DMS153 (cell line): ENCODE results near the gene RNF207.

ENCODE experiments used
- DNase-seq: peaks from one replicate; lab custom pipeline; 2025; lab: John Stamatoyannopoulos, UW

The RNF207 gene

DNA sequence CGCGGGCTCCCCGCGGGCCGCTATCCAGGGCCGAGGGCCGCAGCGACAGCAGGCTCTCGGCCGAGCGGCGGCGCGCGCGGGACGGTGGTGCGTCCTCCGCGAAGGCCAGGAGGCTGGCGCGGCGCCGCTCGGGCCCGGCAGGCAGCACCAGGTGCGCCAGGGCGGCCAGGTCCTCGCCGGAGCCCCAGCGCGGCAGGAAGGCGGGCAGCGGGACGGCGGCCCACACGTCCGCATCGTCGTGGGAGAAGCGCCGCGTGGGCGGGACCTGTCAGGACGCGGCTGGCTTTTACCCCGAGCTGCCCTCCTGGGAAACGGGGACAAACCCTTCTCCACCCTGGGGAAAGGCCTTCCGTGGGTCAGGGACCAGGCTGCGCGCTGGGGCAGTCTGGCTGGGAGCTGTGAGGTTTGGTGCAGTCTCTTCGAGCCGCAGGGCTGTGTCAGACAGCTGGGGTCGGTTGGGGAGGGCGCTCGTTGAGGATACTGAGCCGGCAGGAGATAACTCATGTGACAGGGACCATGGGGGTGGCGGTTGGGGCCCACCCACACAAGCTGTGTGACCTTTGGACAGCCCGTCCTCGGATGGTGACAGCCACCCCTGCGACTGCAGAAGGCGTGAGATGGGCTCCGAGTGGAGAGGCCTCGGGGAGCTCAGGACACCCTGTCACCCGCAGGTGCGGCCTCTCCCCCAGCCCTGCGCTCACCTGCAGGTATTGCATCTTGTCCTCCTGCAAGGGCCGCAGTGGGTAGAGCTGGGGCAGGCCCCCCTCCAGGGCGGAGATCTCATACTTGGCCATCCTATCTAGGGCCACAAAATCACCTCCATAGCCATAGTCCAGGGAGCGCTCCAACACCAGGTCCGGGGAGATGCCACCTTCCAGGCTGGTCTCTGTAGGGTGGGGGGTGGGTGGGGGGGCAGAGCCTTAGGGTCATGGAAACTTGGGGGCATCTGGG, 44.1 kb downstream of the RNF207 start:
- DNase-seq = no peak

DNA sequence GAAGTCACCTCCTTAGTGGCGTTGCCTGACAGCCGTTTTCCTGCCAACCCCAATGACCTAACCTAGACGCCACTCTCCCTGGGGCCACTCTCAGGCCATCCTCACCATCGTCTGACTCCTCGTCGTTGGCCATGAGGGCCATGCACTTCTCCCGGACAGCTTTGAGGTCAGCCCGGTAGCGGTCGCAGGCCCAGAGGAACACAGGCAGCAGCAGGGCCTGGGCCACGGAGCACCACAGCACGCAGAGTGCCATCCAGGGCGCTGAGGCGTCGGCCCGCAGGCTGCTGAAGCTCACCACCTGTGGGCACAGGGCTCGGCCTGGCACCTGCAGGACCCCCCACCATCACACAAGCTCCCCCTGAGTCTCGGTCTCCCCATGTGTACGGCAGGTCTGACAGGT, 45.3 kb downstream of the RNF207 start:
- DNase-seq = no peak

DNA sequence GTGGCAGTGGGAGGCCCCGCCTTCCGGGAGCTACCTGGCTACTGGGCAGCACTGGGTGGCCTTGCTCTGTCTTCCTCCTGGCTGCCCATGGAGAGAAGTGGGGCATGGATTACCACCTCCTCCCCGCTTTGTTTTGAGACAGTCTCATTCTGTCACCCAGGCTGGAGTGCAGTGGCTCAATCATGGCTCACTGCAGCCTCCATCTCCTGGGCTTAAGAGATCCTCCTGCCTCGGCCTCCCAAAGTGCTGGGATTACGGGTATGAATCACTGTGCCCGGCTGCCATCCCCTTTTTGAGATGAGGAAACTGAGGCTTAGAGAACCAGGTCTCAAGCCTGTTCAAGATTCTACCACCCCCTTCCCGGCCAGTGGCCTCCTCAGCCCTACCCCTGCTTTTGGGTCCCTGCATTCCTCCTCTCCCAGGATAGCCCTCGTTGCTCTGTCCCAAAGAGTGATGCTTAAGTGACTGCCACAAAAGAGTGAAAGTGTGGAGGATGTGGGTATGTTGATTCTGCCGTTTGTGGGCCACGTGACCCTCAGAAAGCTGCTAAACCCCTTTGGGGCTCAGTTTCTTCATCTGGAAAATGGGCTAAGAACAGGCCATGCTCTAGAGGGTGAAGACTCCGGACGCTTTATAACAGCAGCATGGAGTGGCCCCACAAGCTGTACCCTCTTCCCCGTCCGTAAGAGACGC, 45.9 kb downstream of the RNF207 start:
- DNase-seq = no peak

DNA sequence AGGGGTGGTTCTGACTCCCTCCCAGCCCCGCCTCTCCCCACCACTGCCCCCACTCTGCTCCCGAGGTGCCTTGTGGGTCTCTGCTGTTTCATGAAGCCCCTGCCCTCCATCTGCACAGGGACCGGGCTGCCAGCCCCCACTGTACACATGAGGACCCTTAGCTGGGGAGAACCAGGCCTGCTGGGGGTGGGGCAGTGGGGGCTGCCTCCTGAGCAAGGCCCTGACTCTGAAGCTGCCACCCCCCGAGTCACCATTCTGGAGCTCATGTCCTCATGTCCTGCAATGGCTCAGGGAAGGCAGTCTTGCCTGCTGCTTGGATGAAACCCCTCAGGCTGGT, 46.4 kb downstream of the RNF207 start:
- no peak for DNase-seq

DNA sequence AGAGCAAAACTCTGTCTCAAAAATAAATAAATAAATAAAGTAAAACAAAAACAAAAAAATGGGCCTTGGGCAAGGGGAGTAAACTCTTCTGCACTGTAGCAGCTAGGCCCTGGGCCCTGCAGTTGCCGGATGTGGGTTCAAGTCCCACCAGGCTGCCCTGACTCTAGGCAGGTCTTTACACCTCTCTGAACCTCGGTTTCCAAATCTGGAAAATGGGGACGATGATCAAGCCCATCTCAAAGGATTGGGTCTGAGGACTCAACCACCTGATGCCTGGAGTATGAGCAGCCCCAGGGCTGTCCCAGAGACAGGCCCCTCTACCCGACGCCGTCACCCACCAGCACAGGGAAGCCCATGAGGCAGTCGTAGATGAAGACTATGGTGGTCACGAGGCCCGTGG, 47.5 kb downstream of the RNF207 start:
- no peak for DNase-seq

DNA sequence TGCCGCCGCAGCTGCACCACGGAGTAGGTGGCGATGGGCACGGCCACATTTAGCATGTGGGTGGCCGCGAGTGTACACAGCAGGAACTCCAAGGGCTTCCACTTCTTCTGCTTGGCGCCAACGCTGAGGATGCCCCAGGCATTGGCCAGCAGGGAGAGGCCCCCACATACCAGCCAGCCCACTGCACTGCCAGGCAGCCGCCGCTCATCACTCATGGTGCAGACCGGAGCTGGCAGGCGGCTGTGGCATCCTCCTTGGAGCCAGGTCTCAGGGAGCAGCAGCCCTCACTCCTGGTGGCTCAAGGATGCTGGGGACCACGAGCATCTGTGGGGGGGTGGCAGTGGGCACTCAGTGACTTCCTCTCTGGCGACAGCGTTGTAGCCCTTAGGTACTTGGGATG, 48.8 kb downstream of the RNF207 start:
- no peak for DNase-seq

DNA sequence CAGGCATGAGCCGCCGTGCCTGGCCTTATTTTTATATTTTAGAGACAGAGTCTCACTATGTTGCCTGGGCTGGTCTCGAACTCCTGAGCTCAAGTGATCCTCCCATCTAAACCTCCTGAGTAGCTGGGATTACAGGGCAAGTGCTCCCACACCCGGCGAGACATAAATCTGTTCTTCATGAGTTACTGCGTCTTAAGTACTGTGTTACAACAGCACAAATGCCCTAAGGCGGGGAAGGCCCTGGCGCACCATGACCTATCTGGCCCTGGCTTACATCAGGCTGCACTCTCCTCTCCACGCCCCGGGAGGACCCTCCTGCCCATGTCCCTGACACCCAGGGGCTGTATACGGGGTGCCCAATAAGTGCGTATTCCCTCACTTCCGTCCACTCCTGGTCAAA, 50.7 kb downstream of the RNF207 start:
- no peak for DNase-seq

DNA sequence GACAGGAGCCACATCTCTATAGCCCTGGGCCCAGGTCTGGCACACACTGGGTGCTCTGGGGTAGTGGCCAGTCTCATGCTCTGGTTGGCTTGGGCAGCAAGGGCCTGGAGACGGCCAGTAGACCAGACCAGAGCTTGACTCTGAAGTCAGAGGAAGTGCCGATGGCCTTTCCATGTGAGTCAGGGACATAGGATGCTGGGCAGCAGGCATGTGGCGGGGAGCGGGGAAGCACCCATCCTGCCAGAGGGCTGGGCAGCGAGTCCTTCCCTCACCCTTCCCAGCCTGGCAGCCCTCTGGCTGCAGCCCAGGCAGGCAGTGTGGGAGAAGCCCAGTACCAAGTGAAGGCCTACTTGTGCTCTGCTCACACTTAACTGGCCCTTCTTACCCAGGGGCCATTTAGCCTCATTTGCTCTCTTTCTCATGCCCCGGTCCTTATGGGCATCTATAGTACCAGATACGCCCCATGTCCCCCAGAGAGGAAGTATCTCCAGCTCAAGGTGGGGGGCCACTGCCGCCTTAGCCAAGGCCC, 51.7 kb downstream of the RNF207 start:
- no peak for DNase-seq

DNA sequence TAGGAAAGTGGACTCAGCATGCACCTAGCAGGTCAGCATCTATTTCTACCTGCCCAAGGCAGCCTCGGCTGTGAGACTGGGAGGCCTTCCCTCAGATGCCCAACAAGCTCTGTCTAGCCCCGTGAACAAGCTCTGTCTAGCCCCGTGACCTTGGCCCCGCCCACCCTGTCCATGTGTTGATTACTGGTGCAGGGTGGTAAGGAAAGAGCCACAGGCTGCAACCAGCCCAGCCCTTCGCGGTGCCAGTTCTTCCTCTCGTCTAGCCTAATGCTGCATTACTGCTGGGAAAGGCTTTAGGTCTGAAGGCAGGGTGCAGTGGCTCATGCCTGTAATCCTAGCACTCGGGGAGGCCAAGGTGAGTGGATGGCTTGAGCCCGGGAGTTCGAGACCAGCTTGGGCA, 52.8 kb downstream of the RNF207 start:
- no peak for DNase-seq

DNA sequence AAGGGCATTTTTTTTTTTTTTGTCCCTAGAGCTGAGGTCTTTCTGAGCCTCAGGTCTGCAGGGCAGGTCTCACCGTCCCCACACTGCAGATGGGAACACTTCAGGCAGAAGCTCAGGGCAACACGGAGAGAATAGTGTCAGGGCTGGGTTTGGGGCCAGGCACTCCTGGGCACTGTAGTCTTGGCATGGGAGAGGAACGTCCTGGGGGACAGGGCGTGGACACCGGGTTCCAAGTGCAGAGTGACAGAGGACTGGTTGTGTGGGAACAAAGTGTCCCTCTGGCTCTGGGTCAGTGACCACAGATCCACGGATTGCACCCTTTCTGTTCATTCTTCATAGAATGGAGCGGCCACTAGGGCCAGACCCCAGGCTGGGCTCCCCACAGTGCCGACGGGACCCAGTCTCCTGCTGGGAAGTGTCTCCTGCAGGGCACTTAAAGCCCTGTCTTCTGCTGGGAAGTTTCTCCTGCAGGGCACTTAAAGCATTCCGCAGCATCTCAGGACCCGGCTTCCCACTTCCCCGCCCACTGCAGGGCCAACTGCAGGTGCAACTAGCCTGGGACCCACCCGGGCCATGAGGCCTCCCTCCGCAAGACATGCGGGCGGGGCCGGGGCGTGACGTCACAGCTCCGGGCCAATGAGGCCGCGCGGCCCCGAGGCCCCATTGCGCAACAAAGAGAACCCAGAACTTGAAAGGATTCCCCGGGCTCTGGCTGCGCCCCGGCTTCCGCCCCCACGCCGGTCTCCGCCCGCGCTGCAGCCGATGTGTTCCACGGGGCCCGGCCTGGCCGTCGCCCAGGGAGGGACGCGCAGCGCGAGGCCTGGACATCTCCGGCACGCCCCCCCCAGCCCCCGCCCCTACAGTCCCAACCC, 53.8 kb downstream of the RNF207 start:
- peak; percentile 34 for DNase-seq

DNA sequence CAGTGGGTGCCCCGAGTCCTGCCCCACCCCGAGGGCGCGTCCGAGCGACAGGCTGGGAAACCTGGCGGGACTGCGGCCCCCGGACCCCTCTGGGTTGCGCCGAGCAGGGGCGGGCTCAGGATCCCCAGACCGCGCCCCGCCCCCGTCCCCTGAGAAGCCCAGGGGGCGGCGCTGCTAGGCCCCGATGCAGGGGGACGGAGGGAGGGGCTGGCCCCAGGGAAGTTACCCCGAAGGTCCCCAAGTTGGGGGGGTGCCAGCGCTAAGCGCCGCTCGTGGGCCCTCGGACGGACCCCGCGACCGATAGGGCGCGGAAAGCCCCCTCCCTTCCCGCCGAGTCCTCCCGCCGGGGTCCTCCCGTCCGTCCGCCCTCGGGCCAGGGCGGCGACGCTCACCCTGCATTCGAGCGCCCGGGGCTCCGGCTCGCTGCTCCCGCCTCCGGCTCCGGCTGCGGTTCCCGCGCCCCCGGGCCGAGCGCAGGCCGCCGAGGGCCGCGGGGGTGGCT, 54.6 kb downstream of the RNF207 start:
- no peak for DNase-seq

DNA sequence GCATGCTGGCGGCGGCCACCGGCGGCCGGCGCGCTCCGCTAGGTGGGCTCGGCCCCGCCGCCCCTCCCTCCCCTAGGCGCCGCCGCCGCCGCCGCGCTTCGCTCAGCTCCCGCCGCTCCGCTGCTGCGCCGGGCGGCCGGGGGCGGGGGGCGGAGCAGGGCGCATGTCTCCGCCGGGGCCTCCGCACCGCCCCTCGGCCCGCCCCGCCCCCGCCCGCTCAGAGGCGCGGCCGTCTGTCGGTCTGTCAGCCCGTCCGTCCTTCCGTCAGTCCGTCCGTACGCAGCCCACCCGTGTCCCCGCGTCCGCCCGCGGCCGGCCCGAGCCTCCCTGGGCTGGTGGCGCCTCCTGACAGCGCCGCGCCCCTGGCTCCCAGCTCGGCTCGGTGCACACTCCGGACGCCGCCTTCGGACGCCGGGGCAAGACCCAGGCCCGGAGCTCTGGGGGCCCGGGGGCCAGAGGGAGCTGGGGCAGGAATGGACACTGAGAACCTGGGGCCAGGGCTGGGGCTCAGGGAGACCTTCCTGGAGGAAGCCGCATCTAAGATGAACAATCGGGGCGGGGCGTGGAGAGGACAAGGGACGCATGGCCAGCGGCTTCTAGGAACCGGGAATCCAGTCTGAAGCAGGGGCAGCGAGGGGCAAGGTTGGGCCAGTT, 55.2 kb downstream of the RNF207 start, which contains the start of gene GPR153:
TSS of gene GPR153 (minus strand) at position 138 of the 654 bp plus-strand sequence. CDS start 6,193 bp downstream, outside the sequence.
- no peak for DNase-seq

DNA sequence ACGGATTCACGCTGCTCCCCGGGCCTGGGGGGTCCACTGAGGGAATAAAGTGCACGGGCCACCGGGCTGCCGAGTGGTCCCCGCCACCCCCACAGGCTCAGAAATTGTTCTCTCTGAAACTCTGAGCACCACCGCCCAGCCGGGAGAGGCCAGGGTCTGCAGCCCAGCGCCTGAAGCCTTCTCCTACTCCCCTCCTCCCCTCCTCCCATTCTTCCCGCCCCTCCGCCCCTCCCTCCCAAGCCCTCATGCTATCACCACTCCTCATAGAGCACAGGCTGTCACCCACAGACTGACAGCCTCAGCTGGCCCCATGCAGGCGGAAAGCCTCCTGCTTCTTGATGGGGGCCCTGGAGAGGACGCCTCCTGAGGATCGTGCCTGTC, 55.7 kb downstream of the RNF207 start:
- DNase-seq = no peak

DNA sequence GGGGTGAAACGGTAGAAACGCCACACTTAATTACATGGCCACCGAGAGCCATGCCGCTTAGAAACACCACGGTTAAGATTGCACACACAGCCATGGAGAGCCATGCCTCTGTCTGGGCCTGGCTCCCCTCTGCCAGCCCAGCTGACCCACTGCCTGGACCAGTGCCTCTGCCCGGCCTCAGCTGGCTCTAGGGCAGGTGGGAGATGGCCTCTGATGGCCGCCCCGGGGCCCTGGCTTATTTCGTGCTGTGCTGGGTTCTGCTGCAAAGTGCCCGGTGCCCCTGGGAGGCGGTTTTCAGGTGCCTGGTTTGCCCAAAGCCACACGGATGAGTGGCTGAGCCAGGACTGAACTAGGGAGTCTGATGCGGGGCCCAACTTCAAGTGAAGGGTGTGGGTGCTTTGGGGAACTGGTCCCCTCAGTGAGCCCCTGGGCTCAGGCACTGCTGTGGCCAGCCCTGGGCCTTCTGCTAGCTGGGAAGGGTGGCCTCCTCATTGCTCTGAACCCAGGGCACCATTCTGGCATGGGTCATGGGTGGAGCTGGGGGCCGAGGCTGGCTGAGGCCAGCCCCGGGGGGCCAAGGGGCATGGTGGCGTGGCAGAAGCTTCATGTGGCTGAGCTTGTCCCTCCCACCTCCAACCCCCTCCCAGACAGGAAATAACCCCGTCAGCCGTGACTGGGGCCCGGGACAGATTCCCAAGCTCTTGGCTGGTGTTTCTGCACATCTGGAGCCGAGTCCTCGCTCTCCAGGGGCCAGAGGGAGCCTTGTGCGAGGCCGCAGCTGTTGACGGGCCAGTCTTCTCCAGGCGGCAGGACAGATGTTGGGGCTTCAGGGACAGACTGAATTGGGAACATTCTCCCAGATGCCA, 56.9 kb downstream of the RNF207 start:
- DNase-seq = no peak

DNA sequence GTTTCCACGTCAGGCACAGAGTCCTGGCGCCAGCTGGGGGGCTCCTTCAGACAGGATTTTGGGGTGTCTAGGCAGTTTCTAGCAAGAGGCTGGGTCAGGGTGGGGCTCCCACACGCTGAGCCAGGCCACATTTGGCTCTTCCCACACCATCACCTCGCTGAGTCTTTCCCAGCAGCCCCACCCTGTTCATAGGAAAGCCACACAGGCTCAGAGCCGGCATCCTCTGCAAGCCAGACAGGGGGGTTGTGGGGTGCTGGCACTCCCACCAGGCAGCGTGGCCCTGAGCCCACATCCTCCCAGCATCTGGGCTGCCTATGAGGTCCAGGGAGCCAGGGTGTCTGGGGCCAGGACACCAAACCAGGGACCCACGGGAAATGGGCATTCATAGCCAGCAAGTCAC, 57.8 kb downstream of the RNF207 start:
- no peak for DNase-seq

DNA sequence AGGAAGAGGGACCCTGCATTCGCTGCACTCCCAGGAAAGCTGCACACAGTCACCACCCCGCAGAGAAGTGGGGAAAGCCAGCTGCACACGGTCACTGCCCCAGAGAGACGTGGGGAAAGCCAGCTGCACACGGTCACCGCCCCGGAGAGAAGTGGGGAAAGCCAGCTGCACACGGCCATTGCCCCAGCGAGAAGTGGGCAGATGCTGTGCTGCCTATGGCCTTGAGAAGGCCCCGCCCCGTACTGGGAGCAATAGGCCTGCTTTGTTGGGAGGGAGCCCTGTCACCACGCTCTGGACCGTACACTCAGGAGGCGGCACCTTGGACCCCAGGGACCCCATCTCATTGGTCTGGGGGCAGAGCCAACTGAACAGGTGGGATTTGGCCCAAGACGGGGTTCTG, 59.2 kb downstream of the RNF207 start:
- DNase-seq = no peak

DNA sequence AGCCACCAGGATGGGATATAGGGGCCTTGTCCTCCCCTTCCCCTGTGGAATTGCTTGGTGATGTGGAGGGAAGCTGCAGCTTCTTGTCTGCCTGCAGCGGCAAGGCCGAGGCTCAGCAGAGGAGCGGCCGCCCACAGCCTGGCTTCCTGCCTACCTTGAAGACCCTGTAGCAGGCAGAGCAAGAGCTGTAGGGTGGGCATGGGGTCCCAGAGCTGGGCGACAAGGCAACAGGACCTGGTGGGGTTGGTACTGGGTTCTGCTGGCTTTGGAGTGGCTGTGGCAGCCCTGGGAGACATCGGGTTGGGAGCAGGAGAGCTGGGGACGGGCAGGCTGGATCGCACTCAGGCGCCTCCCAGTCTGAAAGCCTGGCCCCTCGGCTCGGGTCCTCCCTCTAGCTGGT, 60.7 kb downstream of the RNF207 start:
- no peak for DNase-seq

DNA sequence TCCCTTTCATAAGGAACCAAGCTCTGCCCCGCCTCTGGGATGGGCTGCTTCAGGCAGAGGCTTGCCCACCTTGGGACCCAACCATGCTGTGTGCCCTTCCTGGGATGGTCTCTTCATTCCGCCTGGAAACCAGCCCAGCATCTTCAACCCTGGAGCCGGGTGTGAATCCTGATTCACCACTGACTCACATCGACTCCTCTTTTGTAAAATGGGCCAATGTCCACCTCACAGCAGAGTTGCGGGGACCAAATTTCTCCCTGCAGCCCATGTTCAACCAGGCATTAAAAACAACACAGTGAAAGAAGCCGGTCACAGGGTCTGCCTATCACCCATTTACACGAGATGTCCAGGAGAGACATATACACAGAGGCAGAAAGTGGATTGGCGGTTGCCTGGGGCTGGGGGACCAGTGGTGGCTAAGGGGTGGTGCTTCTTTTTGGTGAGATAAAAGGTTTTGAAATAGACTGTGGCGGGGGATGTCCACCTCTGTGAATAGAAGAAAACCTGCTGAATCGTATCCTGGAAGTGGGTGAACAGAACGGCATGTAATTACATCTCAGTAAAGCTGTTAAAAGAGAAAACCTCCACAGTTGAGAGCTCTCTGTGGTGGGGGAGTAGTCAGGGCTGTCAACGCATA, 61.9 kb downstream of the RNF207 start:
- DNase-seq = no peak

DNA sequence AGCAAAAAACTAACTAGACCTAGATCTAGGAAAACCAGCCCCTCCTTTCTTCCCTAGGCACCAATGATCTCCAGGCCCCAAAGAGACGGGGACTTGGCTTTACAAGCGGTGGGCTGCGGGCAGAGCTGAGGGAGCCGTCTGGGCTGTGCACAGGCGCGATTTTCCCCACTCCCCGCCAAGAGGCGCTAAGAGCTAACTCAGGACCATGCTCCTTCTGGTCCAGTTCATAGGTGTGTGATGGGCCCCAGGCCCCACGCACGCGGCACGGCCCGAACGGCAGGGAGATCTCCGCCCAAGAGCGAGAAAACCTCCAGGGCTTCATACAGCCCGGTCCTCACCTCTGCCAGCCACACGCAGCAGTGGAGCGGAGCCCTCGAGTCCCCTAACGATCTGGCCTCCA, 62.5 kb downstream of the RNF207 start:
- no peak for DNase-seq

DNA sequence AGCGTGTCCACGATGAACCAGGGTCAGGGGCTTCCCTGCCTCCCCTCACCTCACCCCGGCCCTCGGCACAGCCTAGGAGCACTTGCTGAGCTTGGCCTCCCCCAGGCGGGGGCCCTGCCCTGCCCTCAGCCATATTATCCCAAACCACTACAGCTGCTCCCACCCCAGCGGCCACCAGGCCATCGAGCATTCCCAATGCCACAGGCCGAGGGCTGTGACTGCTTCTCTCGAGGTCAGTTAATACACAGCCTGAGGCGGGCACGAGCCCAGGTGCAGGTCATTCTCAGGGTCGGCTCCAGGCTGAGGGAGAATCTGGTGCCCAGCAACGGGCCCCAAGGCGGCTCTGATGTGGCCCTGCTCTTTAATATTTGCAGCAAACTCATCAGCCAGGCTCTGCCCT, 63.4 kb downstream of the RNF207 start:
- no peak for DNase-seq
